ENCODE data around the gene GLRX3.

Gene GLRX3

GRCh38 chr10:130141460-130141859 lies 5.3 kb downstream of the GLRX3 start:
- H3K79me2 ChIP-seq (ENCODE audit: insufficient read depth, low read length): peaks cover 78% of the 10 kb centered on the region

GRCh38 chr10:130141878-130142277 lies 5.7 kb downstream of the GLRX3 start:
- H3K9ac ChIP-seq (ENCODE audit: low read length): peak overlapping the region; percentile 27; the same call in 1 of the 2 replicates
- no peak for TF ChIP-seq EZH2 (IDR thresholded peaks at IDR 0.05; ENCODE audit: borderline replicate concordance, low read length)
- TF ChIP-seq CTCF (IDR thresholded peaks at IDR 0.05; ENCODE audit: low read length): no peak
- H3K27me3 ChIP-seq (ENCODE audit: insufficient read depth, low read length): no peaks in the 10 kb centered on the region
- peaks cover 43% of the 10 kb centered on the region; the same call in 1 of the 2 replicates for H3K36me3 ChIP-seq (ENCODE audit: insufficient read depth, low read length)
- H4K20me1 ChIP-seq (ENCODE audit: insufficient read depth, low read length): no peaks in the 10 kb centered on the region
- H2AFZ ChIP-seq (ENCODE audit: low read length): no peak overlapping the region
- no peaks in the 10 kb centered on the region for H3K9me2 ChIP-seq (ENCODE audit: low read depth, low read length)
- H3K9me3 ChIP-seq (ENCODE audit: low read length): no peaks in the 10 kb centered on the region
- H3K4me1 ChIP-seq (ENCODE audit: insufficient read depth, low read length, severe bottlenecking): peaks cover 72% of the 10 kb centered on the region
- no peaks in the 10 kb centered on the region for H3F3A ChIP-seq (ENCODE audit: insufficient read depth, low read length)
- peaks cover 81% of the 10 kb centered on the region for H3K79me2 ChIP-seq (ENCODE audit: insufficient read depth, low read length)
- H3K4me3 ChIP-seq (ENCODE audit: low read depth, low read length, poor library complexity, severe bottlenecking): peak overlapping the region; percentile 34
- H3K27ac ChIP-seq (ENCODE audit: low read depth, low read length, poor library complexity, severe bottlenecking): peak overlapping the region; percentile 82
- H3K4me2 ChIP-seq (ENCODE audit: low read length): peak overlapping the region; percentile 56

More at GRCh38 chr10:130141460-130141859, 5.3 kb downstream of the GLRX3 start:
- Histone ChIP-seq H3K9me2 (ENCODE audit: low read depth, low read length) (no peaks in the 10 kb centered on the region), H3K4me1 (ENCODE audit: insufficient read depth, low read length, severe bottlenecking) (peaks cover 72% of the 10 kb centered on the region), H3K9ac (ENCODE audit: low read length) (peak overlapping the region; percentile 18; the same call in 1 of the 2 replicates), H3K36me3 (ENCODE audit: insufficient read depth, low read length) (peaks cover 39% of the 10 kb centered on the region; the same call in 1 of the 2 replicates), H3F3A (ENCODE audit: insufficient read depth, low read length) (no peaks in the 10 kb centered on the region), H3K27ac (ENCODE audit: low read depth, low read length, poor library complexity, severe bottlenecking) (peak overlapping the region; percentile 82), H3K4me2 (ENCODE audit: low read length) (peak overlapping the region; percentile 56), H3K27me3 (ENCODE audit: insufficient read depth, low read length) (no peaks in the 10 kb centered on the region), H3K9me3 (ENCODE audit: low read length) (no peaks in the 10 kb centered on the region), H3K4me3 (ENCODE audit: low read depth, low read length, poor library complexity, severe bottlenecking) (peak overlapping the region; percentile 34), H2AFZ (ENCODE audit: low read length) (no peak overlapping the region), H4K20me1 (ENCODE audit: insufficient read depth, low read length) (no peaks in the 10 kb centered on the region)
- no peak for TF ChIP-seq CTCF (IDR thresholded peaks at IDR 0.05; ENCODE audit: low read length)
- TF ChIP-seq EZH2 (IDR thresholded peaks at IDR 0.05; ENCODE audit: borderline replicate concordance, low read length): no peak

- no peak overlapping the region for H2AFZ ChIP-seq (ENCODE audit: low read length)
- no peaks in the 10 kb centered on the region for H3K27me3 ChIP-seq (ENCODE audit: insufficient read depth, low read length)
- peaks cover 65% of the 10 kb centered on the region for H3K79me2 ChIP-seq (ENCODE audit: insufficient read depth, low read length)
- H3K27ac ChIP-seq (ENCODE audit: low read depth, low read length, poor library complexity, severe bottlenecking): peak overlapping the region; percentile 18
- no peak overlapping the region for H3K4me3 ChIP-seq (ENCODE audit: low read depth, low read length, poor library complexity, severe bottlenecking)
- no peak overlapping the region for H3K9ac ChIP-seq (ENCODE audit: low read length)
- H3F3A ChIP-seq (ENCODE audit: insufficient read depth, low read length): no peaks in the 10 kb centered on the region
- peaks cover 31% of the 10 kb centered on the region for H3K4me1 ChIP-seq (ENCODE audit: insufficient read depth, low read length, severe bottlenecking)
- H3K36me3 ChIP-seq (ENCODE audit: insufficient read depth, low read length): peaks cover 70% of the 10 kb centered on the region
- TF ChIP-seq CTCF (IDR thresholded peaks at IDR 0.05; ENCODE audit: low read length): no peak
- no peak for TF ChIP-seq EZH2 (IDR thresholded peaks at IDR 0.05; ENCODE audit: borderline replicate concordance, low read length)
- no peaks in the 10 kb centered on the region for H3K9me2 ChIP-seq (ENCODE audit: low read depth, low read length)
- no peaks in the 10 kb centered on the region for H3K9me3 ChIP-seq (ENCODE audit: low read length)
- H3K4me2 ChIP-seq (ENCODE audit: low read length): peak overlapping the region; percentile 19; the same call in 1 of the 2 replicates
- H4K20me1 ChIP-seq (ENCODE audit: insufficient read depth, low read length): no peaks in the 10 kb centered on the region
Observed at GRCh38 chr10:130146042-130146441, 9.9 kb downstream of the GLRX3 start.

Data from OCI-LY1 (cell line).